Lung (tissue), 12 donors: ENCODE results near the gene CEP170B. TPM values are rescaled to one million over a fixed set of nuclear protein-coding genes. Genes with fewer than 3 reads are reported as not detected.
A peak's percentile ranks its signal among the peaks of the same experiment; 100 is the strongest.

Source experiments
- ATAC-seq: fragments of 200-7000 bp; cut with Tn5 transposase; one replicate; pipeline ENCODE4 v1.9.1; 2020; ENCODE audit warnings: moderate number of reproducible peaks; ENCODE audit not compliant: insufficient read depth, low FRiP score
- DNase-seq, 3 donors: peaks; one replicate each; pipeline ENCODE4 v3.0.0-alpha.2; 2013 to 2017
- H3K27ac ChIP-seq, 2 donors: one replicate each; pipeline ENCODE4 v1.5.1; 2013; ENCODE audit warnings: mild to moderate bottlenecking in 2 of 2, moderate library complexity in 2 of 2, control low read depth in 1 of 2, inconsistent platforms in 1 of 2, low read depth in 1 of 2, low read length in 1 of 2
- H3K27me3 ChIP-seq, 3 donors: one replicate each; pipeline ENCODE4 v1.5.1; 2013; ENCODE audit warnings: low read length in 2 of 3; ENCODE audit not compliant: control insufficient read depth in 3 of 3, insufficient read depth in 3 of 3
- H3K36me3 ChIP-seq, 4 donors: one replicate each; pipeline ENCODE4 v1.5.1; 2013; ENCODE audit warnings: low read length in 4 of 4, mild to moderate bottlenecking in 1 of 4, moderate library complexity in 1 of 4; ENCODE audit not compliant: control insufficient read depth in 4 of 4, insufficient read depth in 4 of 4
- H3K4me1 ChIP-seq, 5 donors: one replicate each; pipeline ENCODE4 v1.5.1; 2013; ENCODE audit warnings: low read length in 5 of 5, mild to moderate bottlenecking in 2 of 5, moderate library complexity in 1 of 5; ENCODE audit not compliant: control insufficient read depth in 5 of 5, insufficient read depth in 5 of 5
- H3K4me3 ChIP-seq: one replicate; pipeline ENCODE4 v1.5.1; 2013; ENCODE audit warnings: mild to moderate bottlenecking, control low read depth, moderate library complexity
- H3K9ac ChIP-seq, 2 donors: one replicate each; pipeline ENCODE4 v1.5.1; 2013; ENCODE audit warnings: low read length in 2 of 2, control low read depth in 1 of 2; ENCODE audit not compliant: insufficient read depth in 1 of 2
- H3K9me3 ChIP-seq, 4 donors: one replicate each; pipeline ENCODE4 v1.5.1; 2013; ENCODE audit warnings: low read length in 3 of 4, mild to moderate bottlenecking in 1 of 4, moderate library complexity in 1 of 4; ENCODE audit not compliant: control insufficient read depth in 4 of 4, insufficient read depth in 3 of 4
- CTCF ChIP-seq: IDR thresholded peaks from 2 replicates; pipeline ENCODE4 v1.5.1; 2012; ENCODE audit warnings: mild to moderate bottlenecking; ENCODE audit errors: control extremely low read depth, extremely low read depth
- WGBS, 2 donors: extraction: QIAGEN DNeasy Blood & Tissue Kit; methylation state at CpG; one replicate each; pipeline ENCODE4 v1.1.7; 2013; 5-methylcytosine and 5-hydroxymethylcytosine counted together
- polyA plus RNA-seq, 2 donors: library from polyadenylated mRNA; stranded (reverse); fragments of 200-250 nt; gene quantifications; one replicate each; pipeline ENCODE4 v1.2.1, GENCODE V29; 2013
- total RNA-seq, 2 donors: library from RNA; depleted of rRNA in 1 of 2; stranded (reverse); fragments of >200 nt in 1 of 2; gene quantifications; one replicate each; pipeline ENCODE4 v1.2.1, GENCODE V29; 2014 to 2021
- donor health status: control.
- donor health status: control.
- donor health status: Bipolar disorder and iron deficiency.
- donor health status: healthy.
- donor health status: DM: yes; HTN: yes; CAD: no.

The CEP170B gene
- total and polyA plus RNA-seq, 4 donors = 12.1 to 50.3 (median 15.1) TPM

- peaks cover 0 to 6% (median 0%) of the 10 kb centered on the region in 3 donors for H3K27me3 ChIP-seq
- ATAC-seq (no peak), DNase-seq (peak in 1 of 3 donors; percentile 13)
These were observed 69.0 kb downstream of the CEP170B start for GRCh38 chr14:104933746-104934733.

GRCh38 chr14:104935026-104935650 is 70.1 kb downstream of the CEP170B start:
- H3K36me3 ChIP-seq = no peaks in the 10 kb centered on the region
- no peaks in the 10 kb centered on the region for H3K9me3 ChIP-seq
- peaks cover 0 to 11% (median 0%) of the 10 kb centered on the region in 5 donors for H3K4me1 ChIP-seq
- H3K27ac ChIP-seq = no peak overlapping the region
- no peak overlapping the region for H3K9ac ChIP-seq
- H3K4me3 ChIP-seq = no peak overlapping the region
- H3K27me3 ChIP-seq = peaks cover 0 to 6% (median 0%) of the 10 kb centered on the region in 3 donors
- ATAC-seq (no peak), DNase-seq (no peak)
- WGBS, 2 donors = 76 to 91% methylated on average over 3 of the region's 3 CpGs
- TF ChIP-seq CTCF = no peak

More at GRCh38 chr14:104933746-104934733, 69.0 kb downstream of the CEP170B start:
- H3K4me1 ChIP-seq = peaks cover 0 to 11% (median 0%) of the 10 kb centered on the region in 5 donors
- no peaks in the 10 kb centered on the region for H3K9me3 ChIP-seq
- WGBS, 2 donors = 16 to 19% methylated on average over 16 to 41 of the region's 42 CpGs
- H3K9ac ChIP-seq = no peak overlapping the region
- no peak overlapping the region for H3K4me3 ChIP-seq
- no peak overlapping the region for H3K27ac ChIP-seq
- TF ChIP-seq CTCF = no peak
- H3K36me3 ChIP-seq = no peaks in the 10 kb centered on the region

- no peak for TF ChIP-seq CTCF
These were observed 70.9 kb downstream of the CEP170B start for GRCh38 chr14:104935955-104936354.

More at GRCh38 chr14:104935955-104936354, 70.9 kb downstream of the CEP170B start:
- Histone ChIP-seq H3K4me1 (peaks cover 0 to 11% (median 0%) of the 10 kb centered on the region in 5 donors), H3K9me3 (no peaks in the 10 kb centered on the region), H3K27me3 (peaks cover 0 to 6% (median 0%) of the 10 kb centered on the region in 3 donors), H3K36me3 (no peaks in the 10 kb centered on the region), H3K27ac (no peak overlapping the region), H3K4me3 (no peak overlapping the region), H3K9ac (no peak overlapping the region)
- ATAC-seq (no peak), DNase-seq (no peak)
- 72 to 83% methylated on average over 2 of the region's 2 CpGs for WGBS, 2 donors
